GM12891 (cell line): Measurements from ENCODE around the gene PKP1.

Experiments
- DNase-seq: peaks from one replicate; pipeline ENCODE4 v3.0.0; 2011; ENCODE audit warnings: low spot score; ENCODE audit not compliant: insufficient read length
- FAIRE-seq: peaks from 2 replicates; lab custom pipeline; 2011; peaks lifted over from hg19 to GRCh38; lab: Jason Lieb, UNC
- PAX5 ChIP-seq: IDR thresholded peaks from 2 replicates; pipeline ENCODE4 v1.6.1; 2011; ENCODE audit warnings: low read length, moderate library complexity, mild to moderate bottlenecking; ENCODE audit not compliant: insufficient read depth, severe bottlenecking
- POLR2A ChIP-seq: IDR thresholded peaks from 2 replicates; pipeline ENCODE4 v1.6.1; 2011; ENCODE audit warnings: low read depth, low read length, control low read depth
- POLR2AphosphoS5 ChIP-seq: IDR thresholded peaks from 2 replicates; pipeline ENCODE4 v1.6.1; 2011; ENCODE audit warnings: low read depth, low read length, control low read depth
- POU2F2 ChIP-seq: IDR thresholded peaks from 2 replicates; pipeline ENCODE4 v1.6.1; 2011; ENCODE audit warnings: low read depth, mild to moderate bottlenecking, control low read depth, low read length, moderate library complexity
- SPI1 ChIP-seq: IDR thresholded peaks from 2 replicates; pipeline ENCODE4 v1.6.1; 2011; ENCODE audit warnings: low read depth, low read length, control low read depth
- TAF1 ChIP-seq: IDR thresholded peaks from 2 replicates; pipeline ENCODE4 v1.6.1; 2011; ENCODE audit warnings: low read depth, low read length, control low read depth

Gene PKP1

DNA sequence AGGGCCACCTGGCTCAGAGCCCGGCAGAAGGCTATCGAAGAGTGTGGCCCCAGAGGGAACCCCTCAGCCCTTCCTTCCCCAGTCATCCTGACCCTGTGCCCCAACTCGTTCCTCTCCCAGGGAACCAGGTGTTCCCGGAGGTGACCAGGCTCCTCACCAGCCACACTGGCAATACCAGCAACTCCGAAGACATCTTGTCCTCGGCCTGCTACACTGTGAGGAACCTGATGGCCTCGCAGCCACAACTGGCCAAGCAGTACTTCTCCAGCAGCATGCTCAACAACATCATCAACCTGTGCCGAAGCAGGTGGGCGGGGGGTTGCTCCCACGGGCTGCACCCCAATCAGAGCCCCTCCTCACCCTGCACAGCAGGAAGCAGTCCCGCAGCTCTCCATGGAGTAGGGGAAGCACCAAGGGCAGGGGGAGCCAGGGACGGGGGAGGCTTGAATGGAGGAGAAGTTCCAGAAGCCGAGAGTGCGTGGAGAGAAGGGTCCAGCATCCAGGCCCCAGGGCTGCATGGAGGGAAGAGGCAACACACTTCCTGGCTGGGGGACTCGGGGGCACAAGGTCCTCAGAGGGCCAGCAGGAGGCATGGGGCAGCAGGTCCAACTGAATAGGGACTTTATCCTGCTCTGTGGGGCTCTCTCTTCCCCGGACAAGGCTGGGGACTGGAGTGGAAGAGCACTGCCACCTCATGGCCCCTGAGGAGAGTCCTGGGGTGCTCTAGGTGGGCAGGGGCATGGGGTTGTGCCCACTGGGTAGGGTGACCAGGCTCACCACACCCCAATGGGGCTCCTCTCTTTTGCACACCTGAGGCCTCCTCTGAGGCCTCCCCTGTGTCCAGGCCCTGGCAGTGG is 41.7 kb downstream of the PKP1 start:
- no peak for FAIRE-seq
- no peak for DNase-seq
- TF ChIP-seq PAX5 (no peak), TAF1 (no peak), POLR2A (no peak), POU2F2 (no peak), SPI1 (no peak), POLR2AphosphoS5 (no peak)

GRCh38 chr1:201325678-201326060 is 42.4 kb downstream of the PKP1 start:
- DNase-seq (no peak), FAIRE-seq (no peak)
- TF ChIP-seq POU2F2 (no peak), POLR2A (no peak), POLR2AphosphoS5 (no peak), SPI1 (no peak), PAX5 (no peak), TAF1 (no peak)

- FAIRE-seq (no peak), DNase-seq (no peak)
- TF ChIP-seq SPI1 (peak; percentile 9; the same call in 1 of the 2 replicates), POLR2A (no peak)
These were observed 43.4 kb downstream of the PKP1 start for GRCh38 chr1:201326710-201327109.

- DNase-seq (no peak), FAIRE-seq (no peak)
- TF ChIP-seq PAX5 (no peak), POLR2A (no peak), POU2F2 (no peak), SPI1 (no peak), POLR2AphosphoS5 (no peak), TAF1 (no peak)
These were observed 44.5 kb downstream of the PKP1 start for GRCh38 chr1:201327687-201328240.

DNA sequence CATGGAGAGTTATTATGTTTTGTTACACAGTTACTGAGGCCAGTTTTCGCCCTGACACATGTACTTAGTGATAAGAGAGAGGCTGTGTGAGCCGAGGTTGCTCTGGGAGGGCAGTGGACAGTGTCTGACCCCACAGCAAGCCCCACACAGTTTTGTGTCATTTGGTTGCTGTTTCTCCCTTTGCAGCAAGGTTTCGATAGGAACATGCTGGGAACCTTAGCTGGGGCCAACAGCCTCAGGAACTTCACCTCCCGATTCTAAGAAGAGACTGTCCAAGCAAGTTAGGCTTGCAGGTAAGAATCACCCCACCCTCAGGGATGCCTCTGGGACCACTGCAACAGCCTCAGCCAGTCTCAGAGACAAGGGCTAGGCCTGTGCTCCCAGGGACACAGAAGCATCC is 45.3 kb downstream of the PKP1 start:
- FAIRE-seq (no peak), DNase-seq (no peak)
- TF ChIP-seq POLR2A: no peak
- TF ChIP-seq POLR2AphosphoS5: no peak
- TF ChIP-seq POU2F2: no peak
- no peak for TF ChIP-seq SPI1
- TF ChIP-seq TAF1: no peak
- TF ChIP-seq PAX5: no peak

- no peak for TF ChIP-seq POLR2AphosphoS5
- no peak for TF ChIP-seq POU2F2
- TF ChIP-seq TAF1: no peak
- no peak for TF ChIP-seq SPI1
- TF ChIP-seq POLR2A: no peak
- no peak for TF ChIP-seq PAX5
- DNase-seq (no peak), FAIRE-seq (no peak)
These were observed 46.0 kb downstream of the PKP1 start for GRCh38 chr1:201329286-201329685.

DNA sequence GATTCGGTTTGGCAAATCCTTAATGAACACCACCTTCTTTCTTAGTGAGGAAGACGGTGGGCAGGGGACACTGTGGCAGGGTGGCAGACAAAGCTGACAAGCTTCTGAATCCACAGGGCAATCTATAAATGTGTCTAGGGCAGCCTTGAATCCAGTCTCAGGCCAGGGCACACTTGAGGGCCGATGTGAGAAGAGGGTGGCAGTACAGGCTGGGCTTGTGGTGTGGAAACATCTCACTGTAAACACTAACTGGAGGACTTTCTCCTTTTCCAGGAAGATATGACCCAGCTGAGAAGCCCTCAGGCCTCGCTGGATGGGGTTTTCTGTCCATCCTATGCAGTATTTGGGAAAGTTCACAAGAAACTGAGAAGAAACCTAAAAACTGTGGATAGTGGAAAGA is 46.5 kb downstream of the PKP1 start:
- TF ChIP-seq POLR2AphosphoS5 (no peak), POU2F2 (no peak), POLR2A (no peak), TAF1 (no peak), PAX5 (no peak), SPI1 (no peak)
- DNase-seq (no peak), FAIRE-seq (no peak)

DNA sequence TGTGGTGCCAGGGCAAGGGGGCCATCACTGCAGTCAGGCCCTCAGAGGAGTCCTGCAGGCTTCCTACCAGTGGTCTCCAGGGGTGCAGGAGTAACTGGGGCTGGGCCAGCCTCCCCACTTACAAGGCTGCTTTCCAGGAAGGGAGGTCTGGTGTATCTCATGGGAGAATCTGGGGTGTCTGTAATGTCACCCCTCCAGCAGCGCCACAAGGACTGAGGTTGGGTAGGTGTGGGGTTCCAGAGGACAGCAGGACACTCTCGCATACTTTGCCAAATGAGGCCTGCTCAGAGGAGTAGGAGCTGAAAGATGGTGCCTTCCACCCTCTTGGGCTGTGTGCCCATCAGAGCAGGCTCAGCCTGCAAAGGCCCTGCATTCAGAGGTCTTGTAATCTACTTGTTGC is 47.2 kb downstream of the PKP1 start:
- DNase-seq (no peak), FAIRE-seq (no peak)
- no peak for TF ChIP-seq PAX5
- TF ChIP-seq SPI1: no peak
- TF ChIP-seq POLR2AphosphoS5: no peak
- no peak for TF ChIP-seq TAF1

GRCh38 chr1:201331166-201331565 is 47.9 kb downstream of the PKP1 start:
- TF ChIP-seq POU2F2: no peak
- FAIRE-seq (no peak), DNase-seq (no peak)

GRCh38 chr1:201332021-201332420 is 48.7 kb downstream of the PKP1 start:
- TF ChIP-seq POLR2A (no peak), SPI1 (no peak), POU2F2 (no peak), POLR2AphosphoS5 (no peak), TAF1 (no peak), PAX5 (no peak)
- FAIRE-seq (no peak), DNase-seq (no peak)
